HG02973 (cell line): Measurements from ENCODE around the gene SMYD5.
"Not testable (repeated sequence)": the region's sequence is repeated elsewhere in the genome, so short reads cannot be mapped to it uniquely, and the experiment has no call there.

Experiments
- ATAC-seq: cut with Tn5 transposase; IDR thresholded peaks from one replicate; pipeline ENCODE4 v1.9.1; 2021; ENCODE audit warnings: moderate library complexity; ENCODE audit not compliant: unreplicated experiment

Gene SMYD5

GRCh38 chr2:73214120-73215035, at the start of gene SMYD5:
SMYD5 (plus strand) TSS chr2:73214245; CDS start chr2:73214267, 22 bp downstream.
- peak; percentile 74 for ATAC-seq

- ATAC-seq = not testable (repeated sequence)
Observed at GRCh38 chr2:73165978-73166377, 48.1 kb upstream of the SMYD5 start.

- not testable (repeated sequence) for ATAC-seq
Observed at GRCh38 chr2:73166813-73167212, 47.2 kb upstream of the SMYD5 start.

- ATAC-seq = not testable (repeated sequence)
Observed at GRCh38 chr2:73168348-73168747, 45.7 kb upstream of the SMYD5 start.

GRCh38 chr2:73170341-73170740, 43.7 kb upstream of the SMYD5 start:
- ATAC-seq = not testable (repeated sequence)

GRCh38 chr2:73172963-73173362, 41.1 kb upstream of the SMYD5 start:
- no peak for ATAC-seq

GRCh38 chr2:73173781-73174180, 40.3 kb upstream of the SMYD5 start:
- no peak for ATAC-seq

- no peak for ATAC-seq
Observed at GRCh38 chr2:73174244-73174643, 39.8 kb upstream of the SMYD5 start.

GRCh38 chr2:73174941-73175662, 38.9 kb upstream of the SMYD5 start:
- no peak for ATAC-seq

- ATAC-seq = no peak
Observed at GRCh38 chr2:73175663-73176204, 38.3 kb upstream of the SMYD5 start.

GRCh38 chr2:73176205-73176880, 37.7 kb upstream of the SMYD5 start:
- no peak for ATAC-seq

- peak; percentile 83 for ATAC-seq
Observed at GRCh38 chr2:73176881-73177644, 37.0 kb upstream of the SMYD5 start.

GRCh38 chr2:73177645-73178255, 36.3 kb upstream of the SMYD5 start:
- ATAC-seq = no peak

GRCh38 chr2:73185965-73186364, 28.1 kb upstream of the SMYD5 start:
- ATAC-seq = no peak

GRCh38 chr2:73187549-73187948, 26.5 kb upstream of the SMYD5 start:
- no peak for ATAC-seq

- no peak for ATAC-seq
Observed at GRCh38 chr2:73197579-73197978, 16.5 kb upstream of the SMYD5 start.

GRCh38 chr2:73200281-73200680, 13.8 kb upstream of the SMYD5 start:
- ATAC-seq = not testable (repeated sequence)

GRCh38 chr2:73202156-73203054, 11.6 kb upstream of the SMYD5 start, which contains the start of gene NOTO:
NOTO (plus strand) TSS chr2:73202574; CDS start chr2:73202667, 93 bp downstream.
- ATAC-seq = no peak
